Smooth muscle cell (in vitro differentiated cells): ENCODE data around the gene CD180. TPM values are rescaled to one million over a fixed set of nuclear protein-coding genes. Genes with fewer than 3 reads are reported as not detected.

Source experiments
- DNase-seq: peaks from one replicate; lab custom pipeline; 2025; ENCODE audit not compliant: unreplicated experiment; lab: John Stamatoyannopoulos, UW
- H2AFZ ChIP-seq: fragments of 200-600 bp; sonication (generic); 2 replicates; pipeline ENCODE4 v1.6.0; 2016; ENCODE audit warnings: antibody characterized with exemption, low read depth, mild to moderate bottlenecking
- H3F3A ChIP-seq: fragments of 200-600 bp; sonication (generic); 2 replicates; pipeline ENCODE4 v1.6.0; 2017; ENCODE audit warnings: antibody characterized with exemption, low read depth
- H3K27ac ChIP-seq: fragments of 200-600 bp; sonication (generic); 2 replicates; pipeline ENCODE4 v1.5.1; 2016; ENCODE audit warnings: low read depth, mild to moderate bottlenecking
- H3K27me3 ChIP-seq: fragments of 200-600 bp; sonication (generic); 2 replicates; pipeline ENCODE4 v1.6.1; 2016; ENCODE audit warnings: low read depth, mild to moderate bottlenecking
- H3K36me3 ChIP-seq: fragments of 200-600 bp; sonication (generic); 2 replicates; pipeline ENCODE4 v1.5.1; 2016; ENCODE audit warnings: low read depth
- H3K4me1 ChIP-seq: fragments of 200-600 bp; sonication (generic); 2 replicates; pipeline ENCODE4 v1.5.1; 2016; ENCODE audit warnings: low read depth
- H3K4me2 ChIP-seq: fragments of 200-600 bp; sonication (generic); 2 replicates; pipeline ENCODE4 v1.6.0; 2016; ENCODE audit warnings: mild to moderate bottlenecking
- H3K4me3 ChIP-seq: fragments of 200-600 bp; sonication (generic); 2 replicates; pipeline ENCODE4 v1.5.1; 2016; ENCODE audit warnings: mild to moderate bottlenecking
- H3K79me2 ChIP-seq: fragments of 200-600 bp; sonication (generic); 2 replicates; pipeline ENCODE4 v1.6.0; 2016; ENCODE audit warnings: low read depth, mild to moderate bottlenecking
- H3K9ac ChIP-seq: fragments of 200-600 bp; sonication (generic); 2 replicates; pipeline ENCODE4 v1.6.0; 2016; ENCODE audit warnings: low read depth
- H3K9me3 ChIP-seq: fragments of 200-600 bp; sonication (generic); replicated peaks from 2 replicates; pipeline ENCODE4 v1.5.1; 2016; ENCODE audit warnings: low read depth
- H4K20me1 ChIP-seq: fragments of 200-600 bp; sonication (generic); 2 replicates; pipeline ENCODE4 v1.6.0; 2016; ENCODE audit warnings: low read depth
- WGBS: methylation state at CpG from one replicate; pipeline ENCODE4 v1.1.7; 2016; ENCODE audit warnings: low lambda C conversion rate; 5-methylcytosine and 5-hydroxymethylcytosine counted together
- polyA plus RNA-seq: library from polyadenylated mRNA; unstranded; fragments of >200 nt; fragmentation: Nextera tagmentation; extraction: Ambion mirVana; gene quantifications from 2 replicates; pipeline ENCODE4 v1.2.1, GENCODE V29; 2016
- total RNA-seq: library from RNA; depleted of rRNA; stranded (reverse); fragments of >200 nt; gene quantifications from 2 replicates; pipeline ENCODE4 v1.2.3, GENCODE V29; 2014
- TF ChIP-seq, protein P1 (sequence below): fragments of 200-600 bp; sonication (generic); IDR thresholded peaks from 2 replicates; pipeline ENCODE4 v1.5.1; 2017; ENCODE audit warnings: borderline replicate concordance, mild to moderate bottlenecking, antibody characterized with exemption; ENCODE audit not compliant: insufficient read depth, poor library complexity, severe bottlenecking

Gene CD180
- total and polyA plus RNA-seq, 2 experiments from 2014 or later = not detected

DNA sequence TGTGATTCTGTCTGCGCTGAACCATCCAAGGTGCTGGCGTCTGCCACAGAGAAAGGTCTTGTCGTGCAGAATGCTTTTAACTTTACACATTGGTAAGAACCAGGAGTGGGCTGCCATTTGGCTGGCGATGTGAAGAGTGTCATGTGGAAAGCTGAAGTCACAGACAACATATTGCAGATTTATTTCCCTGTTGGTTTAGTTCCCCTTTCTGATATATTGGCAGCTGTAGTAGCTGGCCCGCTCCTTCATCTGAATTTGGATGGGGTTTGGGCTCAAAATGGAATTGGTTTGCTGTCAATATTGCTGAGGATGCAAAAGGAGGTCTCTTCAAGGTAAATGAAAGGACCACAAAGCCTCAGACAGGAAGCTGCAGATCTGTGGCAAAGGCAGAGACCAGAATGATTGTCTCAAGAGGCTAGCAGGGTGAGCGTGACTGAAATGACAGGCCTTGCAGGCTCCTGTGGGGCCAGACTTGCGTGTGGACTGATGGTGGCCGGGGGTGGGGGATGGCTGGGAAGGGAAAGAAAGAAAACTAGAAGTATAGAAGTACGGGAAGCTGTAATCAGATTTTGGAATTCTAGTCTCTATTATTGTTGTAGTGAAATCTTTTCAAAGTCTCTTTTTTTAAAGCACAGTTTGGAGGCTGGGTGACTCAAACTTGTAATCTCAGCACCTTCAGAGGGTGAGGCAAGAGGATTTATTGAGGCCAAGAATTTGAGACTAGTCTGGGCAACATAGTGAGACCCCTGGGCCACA is 25.1 kb upstream of the CD180 start:
- H3K4me2 ChIP-seq = no peak overlapping the region
- H4K20me1 ChIP-seq = no peaks in the 10 kb centered on the region
- no peaks in the 10 kb centered on the region for H3K9me3 ChIP-seq
- no peak for DNase-seq
- 86% methylated on average over 9 of the region's 9 CpGs for WGBS
- H3K36me3 ChIP-seq = no peaks in the 10 kb centered on the region
- no peaks in the 10 kb centered on the region for H3F3A ChIP-seq
- no peak overlapping the region for H3K9ac ChIP-seq
- H3K27me3 ChIP-seq = peaks cover 24% of the 10 kb centered on the region
- TF ChIP-seq, protein P1, sequence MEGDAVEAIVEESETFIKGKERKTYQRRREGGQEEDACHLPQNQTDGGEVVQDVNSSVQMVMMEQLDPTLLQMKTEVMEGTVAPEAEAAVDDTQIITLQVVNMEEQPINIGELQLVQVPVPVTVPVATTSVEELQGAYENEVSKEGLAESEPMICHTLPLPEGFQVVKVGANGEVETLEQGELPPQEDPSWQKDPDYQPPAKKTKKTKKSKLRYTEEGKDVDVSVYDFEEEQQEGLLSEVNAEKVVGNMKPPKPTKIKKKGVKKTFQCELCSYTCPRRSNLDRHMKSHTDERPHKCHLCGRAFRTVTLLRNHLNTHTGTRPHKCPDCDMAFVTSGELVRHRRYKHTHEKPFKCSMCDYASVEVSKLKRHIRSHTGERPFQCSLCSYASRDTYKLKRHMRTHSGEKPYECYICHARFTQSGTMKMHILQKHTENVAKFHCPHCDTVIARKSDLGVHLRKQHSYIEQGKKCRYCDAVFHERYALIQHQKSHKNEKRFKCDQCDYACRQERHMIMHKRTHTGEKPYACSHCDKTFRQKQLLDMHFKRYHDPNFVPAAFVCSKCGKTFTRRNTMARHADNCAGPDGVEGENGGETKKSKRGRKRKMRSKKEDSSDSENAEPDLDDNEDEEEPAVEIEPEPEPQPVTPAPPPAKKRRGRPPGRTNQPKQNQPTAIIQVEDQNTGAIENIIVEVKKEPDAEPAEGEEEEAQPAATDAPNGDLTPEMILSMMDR = no peak
- no peak overlapping the region for H2AFZ ChIP-seq
- no peak overlapping the region for H3K4me3 ChIP-seq
- H3K4me1 ChIP-seq = no peaks in the 10 kb centered on the region
- no peaks in the 10 kb centered on the region for H3K79me2 ChIP-seq
- no peak overlapping the region for H3K27ac ChIP-seq

DNA sequence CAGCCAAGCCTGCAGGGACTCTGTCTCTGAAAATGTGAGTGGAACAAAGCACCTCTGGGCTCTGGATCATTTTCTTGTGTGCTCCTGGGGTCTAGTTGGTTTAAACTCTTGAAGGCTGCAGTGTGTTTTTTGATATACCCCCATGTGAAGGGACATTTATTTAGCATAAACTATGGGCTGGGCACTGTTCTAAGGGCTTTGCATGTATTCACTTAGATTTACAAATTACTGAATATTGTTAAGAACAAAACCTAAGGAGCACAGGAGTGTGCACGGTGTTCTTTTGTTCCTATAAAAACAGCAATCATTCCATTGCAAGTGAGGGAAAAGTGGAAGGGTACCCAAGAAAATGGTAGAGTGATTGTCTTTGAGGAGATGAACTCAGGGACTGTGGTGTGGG is 20.0 kb upstream of the CD180 start:
- Histone ChIP-seq H3K4me1 (no peaks in the 10 kb centered on the region), H3K9ac (no peak overlapping the region), H3K9me3 (no peaks in the 10 kb centered on the region), H3K36me3 (no peaks in the 10 kb centered on the region), H3K4me3 (no peak overlapping the region), H3K4me2 (no peak overlapping the region), H4K20me1 (no peaks in the 10 kb centered on the region), H3K79me2 (no peaks in the 10 kb centered on the region), H3K27ac (no peak overlapping the region), H3F3A (no peaks in the 10 kb centered on the region), H2AFZ (no peak overlapping the region), H3K27me3 (peaks cover 25% of the 10 kb centered on the region)
- DNase-seq = no peak
- WGBS = 88% methylated on average over 1 of the region's 1 CpG
- TF ChIP-seq, protein P1 = no peak

DNA sequence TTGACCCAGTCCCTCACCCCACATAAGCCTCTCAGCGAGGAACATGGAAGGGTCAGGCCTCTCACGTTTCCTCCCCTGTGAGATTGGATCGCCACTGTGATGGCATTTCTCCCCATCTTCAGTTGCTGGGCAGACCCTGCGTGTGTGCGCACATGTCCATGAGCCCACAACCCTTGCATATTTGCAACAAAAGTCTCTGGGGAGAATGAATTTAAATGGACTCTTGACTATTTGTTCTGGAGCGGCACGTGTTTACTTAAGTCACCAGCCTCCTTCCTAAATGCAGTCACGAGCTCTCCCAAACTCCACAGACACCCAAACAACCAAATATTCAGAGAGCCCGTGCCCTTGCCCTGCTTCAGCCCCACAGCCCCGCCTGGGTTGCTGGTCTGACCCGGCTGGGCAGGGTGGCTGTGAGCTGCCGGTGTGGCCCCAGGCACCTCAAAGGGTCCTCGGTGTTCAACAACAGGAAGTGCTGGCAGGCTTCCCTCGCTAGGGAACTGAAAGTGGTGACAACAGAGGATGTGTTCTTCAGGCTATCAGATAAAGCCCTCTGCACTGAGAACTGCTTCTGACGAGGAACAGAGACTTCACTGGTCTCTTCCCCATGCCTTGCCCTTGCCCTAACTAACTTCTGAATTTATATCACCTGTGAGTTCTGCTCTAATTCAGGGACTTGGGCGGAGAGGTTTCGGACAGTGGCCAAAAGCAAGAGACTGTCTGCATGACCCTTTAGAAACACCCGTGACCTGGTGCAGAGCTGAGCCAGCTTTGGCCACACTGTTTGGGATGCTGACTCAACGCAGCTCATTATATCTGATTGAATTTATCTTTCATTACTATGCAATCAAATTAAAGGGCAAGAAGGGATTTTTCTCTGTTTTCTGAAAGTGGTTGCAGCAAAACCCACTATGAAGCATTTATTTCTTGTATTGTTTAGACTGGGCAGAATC is 19.2 kb upstream of the CD180 start:
- no peaks in the 10 kb centered on the region for H3K4me1 ChIP-seq
- 55% methylated on average over 19 of the region's 19 CpGs for WGBS
- H3K36me3 ChIP-seq = no peaks in the 10 kb centered on the region
- H3K4me2 ChIP-seq = peak overlapping the region; percentile 74
- H3K9ac ChIP-seq = no peak overlapping the region
- no peak for DNase-seq
- peak overlapping the region; percentile 91 for H2AFZ ChIP-seq
- H3K4me3 ChIP-seq = peak overlapping the region; percentile 23
- H3F3A ChIP-seq = no peaks in the 10 kb centered on the region
- H3K27ac ChIP-seq = no peak overlapping the region
- no peaks in the 10 kb centered on the region for H4K20me1 ChIP-seq
- H3K9me3 ChIP-seq = no peaks in the 10 kb centered on the region
- no peaks in the 10 kb centered on the region for H3K79me2 ChIP-seq
- peaks cover 25% of the 10 kb centered on the region for H3K27me3 ChIP-seq
- TF ChIP-seq, protein P1 = no peak
